MM.1S (cell line): ENCODE measurements around the gene ACAP1.

ENCODE experiments used
- CTCF ChIP-seq: fragments of 300-600 bp; sonication (generic); IDR thresholded peaks from 2 replicates; pipeline ENCODE4 v1.5.1; 2016; ENCODE audit warnings: antibody characterized with exemption, low read length, mixed read lengths
- EZH2 ChIP-seq: fragments of 300-600 bp; sonication (generic); optimal IDR thresholded peaks from 2 replicates; pipeline ENCODE3; 2017; ENCODE audit warnings: low read depth, mild to moderate bottlenecking, antibody characterized with exemption, low read length, mixed read lengths
- EZH2phosphoT487 ChIP-seq: fragments of 300-600 bp; sonication (generic); IDR thresholded peaks from 2 replicates; pipeline ENCODE4 v1.6.1; 2018; ENCODE audit warnings: antibody characterized with exemption, low read length

DNA sequence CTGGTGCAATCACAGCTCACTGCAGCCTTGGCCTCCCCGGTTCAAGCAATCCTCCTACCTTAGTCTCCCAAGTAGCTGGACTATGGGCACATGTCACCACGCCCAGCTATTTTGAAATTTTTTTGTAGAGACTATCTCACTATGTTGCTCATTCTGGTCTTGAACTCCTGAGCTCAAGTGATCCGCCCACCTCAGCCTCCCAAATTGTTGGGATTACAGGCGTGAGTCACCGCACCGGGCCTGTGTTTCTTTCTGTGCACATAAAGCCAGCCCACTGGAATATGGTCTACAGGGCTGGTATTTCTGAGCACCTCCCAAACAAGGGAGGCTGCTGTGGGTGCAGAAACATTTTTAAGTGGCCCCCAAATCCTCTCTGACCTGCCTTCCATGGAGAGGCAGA, 27.0 kb downstream of the ACAP1 start:
- TF ChIP-seq CTCF: no peak
- no peak for TF ChIP-seq EZH2
- TF ChIP-seq EZH2phosphoT487: no peak
